ENCODE results near the gene ECSCR.

GRCh38 chr5:139475865-139476617 lies 13.5 kb upstream of the ECSCR start:
- TF ChIP-seq POLR2A (IDR thresholded peaks at IDR 0.05; ENCODE audit: low read depth): no peak
- TF ChIP-seq, protein P1, sequence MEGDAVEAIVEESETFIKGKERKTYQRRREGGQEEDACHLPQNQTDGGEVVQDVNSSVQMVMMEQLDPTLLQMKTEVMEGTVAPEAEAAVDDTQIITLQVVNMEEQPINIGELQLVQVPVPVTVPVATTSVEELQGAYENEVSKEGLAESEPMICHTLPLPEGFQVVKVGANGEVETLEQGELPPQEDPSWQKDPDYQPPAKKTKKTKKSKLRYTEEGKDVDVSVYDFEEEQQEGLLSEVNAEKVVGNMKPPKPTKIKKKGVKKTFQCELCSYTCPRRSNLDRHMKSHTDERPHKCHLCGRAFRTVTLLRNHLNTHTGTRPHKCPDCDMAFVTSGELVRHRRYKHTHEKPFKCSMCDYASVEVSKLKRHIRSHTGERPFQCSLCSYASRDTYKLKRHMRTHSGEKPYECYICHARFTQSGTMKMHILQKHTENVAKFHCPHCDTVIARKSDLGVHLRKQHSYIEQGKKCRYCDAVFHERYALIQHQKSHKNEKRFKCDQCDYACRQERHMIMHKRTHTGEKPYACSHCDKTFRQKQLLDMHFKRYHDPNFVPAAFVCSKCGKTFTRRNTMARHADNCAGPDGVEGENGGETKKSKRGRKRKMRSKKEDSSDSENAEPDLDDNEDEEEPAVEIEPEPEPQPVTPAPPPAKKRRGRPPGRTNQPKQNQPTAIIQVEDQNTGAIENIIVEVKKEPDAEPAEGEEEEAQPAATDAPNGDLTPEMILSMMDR (IDR thresholded peaks at IDR 0.05): no peak
- no peak for TF ChIP-seq POLR2AphosphoS5 (IDR thresholded peaks at IDR 0.05)
- no peak for TF ChIP-seq EP300 (IDR thresholded peaks at IDR 0.05)
